Suppressor macrophage treated with lipopolysaccharide for 4 hours (primary cell): ENCODE data around the gene LBHD2.
"Not testable (repeated sequence)": the region's sequence is repeated elsewhere in the genome, so short reads cannot be mapped to it uniquely, and the experiment has no call there.

Experiments used
- DNase-seq: peaks from one replicate; pipeline ENCODE4 v3.0.0-alpha.2; 2020

Gene LBHD2

DNA sequence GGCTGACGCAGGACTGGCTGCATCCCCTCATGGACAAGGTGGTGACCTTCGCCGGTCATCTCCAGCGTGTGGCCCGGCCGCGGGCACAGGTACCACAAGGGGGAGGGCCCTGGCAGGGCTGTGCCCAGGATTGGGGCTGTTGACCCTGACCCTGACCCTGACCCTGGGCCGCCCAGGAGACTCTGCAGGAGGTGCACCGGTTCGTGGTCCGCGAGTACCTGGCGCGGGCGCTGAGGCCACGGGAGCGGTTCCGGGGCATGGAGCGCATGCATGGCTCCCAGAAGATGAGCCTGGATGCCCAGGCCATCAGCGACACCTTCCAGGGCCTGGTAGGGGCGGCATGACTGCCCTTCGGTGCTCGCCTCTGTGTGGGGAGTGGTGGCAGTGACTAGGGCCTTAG is 23.4 kb downstream of the LBHD2 start:
- no peak for DNase-seq

DNA sequence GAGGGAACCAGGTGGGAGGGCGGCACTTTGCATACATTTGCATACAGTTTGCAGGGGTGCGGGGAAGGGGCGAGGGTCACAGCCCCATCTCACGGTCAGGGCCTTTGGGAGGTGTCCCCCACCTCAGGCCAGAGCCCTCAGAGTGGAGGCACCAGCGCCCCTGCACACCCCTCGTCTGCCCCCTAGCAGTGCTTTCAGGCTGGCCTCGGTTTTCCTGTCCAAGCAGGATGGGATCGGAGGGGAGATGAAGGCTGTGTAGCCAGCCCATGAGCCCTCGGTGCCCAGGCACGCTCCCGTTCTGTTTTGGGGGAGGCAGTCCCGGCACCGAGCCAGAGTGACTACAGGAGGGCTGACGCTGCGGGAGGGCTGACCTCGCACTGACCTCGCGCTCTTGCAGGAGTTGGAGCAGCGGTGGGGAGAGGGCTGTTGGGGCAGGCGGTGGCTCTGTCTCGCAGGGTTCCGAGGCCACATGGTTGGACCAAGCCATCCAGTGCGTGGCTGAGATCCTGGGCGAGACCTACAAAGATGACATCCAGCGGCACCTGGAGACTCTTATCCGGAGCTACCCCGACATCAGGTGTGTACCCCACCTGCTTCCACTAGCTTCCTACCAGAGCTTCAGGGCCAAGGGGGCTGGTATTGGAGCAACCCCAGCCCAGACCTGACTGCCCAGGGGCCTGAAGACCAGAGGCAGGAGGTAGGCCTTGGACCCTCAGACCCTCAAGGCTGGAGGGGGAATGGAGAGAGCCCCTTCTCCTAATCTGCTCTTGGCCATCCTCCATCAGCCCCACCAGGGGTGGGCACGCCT is 24.1 kb downstream of the LBHD2 start:
- DNase-seq = no peak

DNA sequence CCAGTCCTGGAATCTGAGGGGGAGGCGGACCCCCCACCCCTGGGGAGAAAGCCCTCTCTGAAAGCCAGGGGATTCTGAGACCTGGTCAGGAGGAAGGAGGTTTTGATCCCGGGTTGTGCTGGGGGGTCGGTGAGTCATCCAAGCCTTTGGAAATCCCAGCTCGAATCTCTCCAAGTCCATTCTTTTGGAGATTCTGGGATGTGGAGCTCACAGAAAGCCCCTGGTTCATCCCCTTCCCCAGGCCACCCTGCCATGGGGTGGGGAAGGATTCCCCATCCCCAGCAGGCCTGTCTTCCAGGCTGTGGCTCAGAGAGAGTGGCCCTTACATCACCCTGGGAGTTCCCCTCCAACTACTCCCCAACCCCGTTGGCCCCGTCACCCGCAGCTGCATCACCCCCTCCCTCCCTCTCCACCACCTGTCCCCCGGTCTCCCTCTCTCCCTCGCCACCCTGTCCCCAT is 24.8 kb downstream of the LBHD2 start:
- peak; percentile 89 for DNase-seq

DNA sequence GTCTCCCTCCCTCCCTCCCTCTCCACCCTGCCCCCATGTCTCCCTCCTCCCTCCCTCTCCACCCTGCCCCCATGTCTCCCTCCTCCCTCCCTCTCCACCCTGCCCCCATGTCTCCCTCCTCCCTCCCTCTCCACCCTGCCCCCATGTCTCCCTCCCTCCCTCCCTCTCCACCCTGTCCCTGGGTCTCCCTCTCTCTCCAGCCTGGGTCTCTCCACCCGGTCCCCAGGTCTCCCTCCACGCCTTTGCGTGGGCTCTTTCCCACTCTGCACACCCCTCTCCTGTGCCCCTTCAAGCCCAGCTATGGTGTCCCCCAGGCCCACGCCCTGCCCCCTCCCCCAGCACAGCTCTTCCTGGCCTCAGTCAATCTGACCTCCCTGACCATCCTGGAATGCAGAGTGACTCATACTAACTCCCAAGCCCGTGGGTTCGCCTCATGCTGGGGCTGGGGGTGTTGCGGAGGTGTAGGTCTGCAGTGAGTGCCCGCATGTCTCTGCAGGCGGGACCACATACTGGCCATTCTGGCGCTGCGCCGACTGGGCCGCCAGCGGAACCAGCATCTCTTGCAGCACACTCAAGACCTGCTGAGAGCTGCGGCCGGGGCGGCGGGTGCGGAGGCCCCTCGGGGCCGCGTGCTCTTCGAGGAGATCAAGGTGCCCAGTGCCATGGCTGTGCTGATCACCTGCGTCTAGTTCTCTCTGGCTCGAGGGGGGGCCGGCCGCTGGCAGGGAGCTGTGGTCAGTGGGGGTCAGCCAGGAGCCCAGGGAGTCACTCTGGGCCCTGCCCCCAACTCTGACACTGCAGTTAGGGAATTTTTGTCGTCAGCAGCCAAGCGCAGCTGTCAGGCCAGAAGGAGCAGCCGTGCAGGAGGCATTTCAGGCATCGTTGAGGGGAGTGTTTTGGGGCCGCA is 25.8 kb downstream of the LBHD2 start:
- no peak for DNase-seq

DNA sequence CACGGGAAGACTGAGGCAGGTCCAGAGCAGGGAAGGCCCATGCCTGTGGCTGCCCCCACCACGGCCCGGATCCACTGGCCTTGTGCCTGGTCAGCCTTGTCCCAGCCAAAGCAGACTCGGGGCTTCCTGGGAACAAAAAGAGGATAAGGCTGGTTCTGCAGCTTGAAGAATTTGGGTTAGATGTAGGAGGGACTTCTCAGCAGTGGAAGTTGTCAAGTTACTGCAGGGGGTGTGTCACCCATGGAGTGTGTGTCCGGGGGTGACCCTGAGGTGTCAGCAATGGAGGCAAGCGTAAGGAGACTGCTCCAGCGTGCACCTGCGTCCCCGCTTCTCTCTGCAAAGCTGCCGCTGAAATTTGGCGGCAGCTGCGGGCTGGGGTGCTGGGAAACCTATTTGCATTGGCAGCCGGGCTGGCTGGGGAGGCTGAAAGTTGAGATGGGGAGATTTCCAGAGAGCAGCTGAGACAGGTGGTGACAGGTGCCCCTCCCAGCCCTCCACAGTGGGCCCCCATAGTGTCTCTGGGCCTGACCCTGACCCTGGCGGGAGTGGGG is 26.7 kb downstream of the LBHD2 start:
- DNase-seq = no peak

DNA sequence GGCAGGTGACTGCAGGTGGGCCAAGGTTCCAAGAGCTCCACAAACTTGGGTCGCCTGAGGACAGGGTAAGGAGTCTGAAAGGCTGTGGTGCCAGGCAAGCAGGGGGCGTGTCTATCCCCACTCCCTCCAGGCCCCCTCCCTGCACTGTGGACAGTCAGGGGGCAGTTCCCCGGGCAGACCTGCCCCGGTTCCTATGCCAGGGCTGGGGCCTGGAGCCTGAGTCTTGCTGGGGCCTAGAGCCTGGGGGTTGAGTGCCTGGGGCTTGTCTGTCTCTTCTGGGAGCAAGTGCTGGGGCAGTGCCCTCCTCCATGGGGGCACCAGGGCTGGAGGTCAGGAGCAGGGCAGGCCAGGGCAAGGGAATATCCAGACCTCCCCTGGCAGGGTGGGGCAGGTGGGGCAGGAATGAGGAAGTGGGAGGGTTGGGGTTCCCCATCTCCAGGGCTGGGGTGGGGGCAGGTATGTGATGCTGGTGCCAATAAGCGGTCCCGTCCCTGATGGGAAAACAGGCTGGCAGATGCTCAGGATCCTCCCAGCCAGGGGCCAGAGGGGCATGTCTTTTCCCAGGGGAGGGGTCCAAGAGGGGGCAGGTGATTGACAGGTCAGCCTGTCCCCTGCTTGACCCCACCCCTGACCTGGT is 27.3 kb downstream of the LBHD2 start:
- DNase-seq = peak; percentile 15

DNA sequence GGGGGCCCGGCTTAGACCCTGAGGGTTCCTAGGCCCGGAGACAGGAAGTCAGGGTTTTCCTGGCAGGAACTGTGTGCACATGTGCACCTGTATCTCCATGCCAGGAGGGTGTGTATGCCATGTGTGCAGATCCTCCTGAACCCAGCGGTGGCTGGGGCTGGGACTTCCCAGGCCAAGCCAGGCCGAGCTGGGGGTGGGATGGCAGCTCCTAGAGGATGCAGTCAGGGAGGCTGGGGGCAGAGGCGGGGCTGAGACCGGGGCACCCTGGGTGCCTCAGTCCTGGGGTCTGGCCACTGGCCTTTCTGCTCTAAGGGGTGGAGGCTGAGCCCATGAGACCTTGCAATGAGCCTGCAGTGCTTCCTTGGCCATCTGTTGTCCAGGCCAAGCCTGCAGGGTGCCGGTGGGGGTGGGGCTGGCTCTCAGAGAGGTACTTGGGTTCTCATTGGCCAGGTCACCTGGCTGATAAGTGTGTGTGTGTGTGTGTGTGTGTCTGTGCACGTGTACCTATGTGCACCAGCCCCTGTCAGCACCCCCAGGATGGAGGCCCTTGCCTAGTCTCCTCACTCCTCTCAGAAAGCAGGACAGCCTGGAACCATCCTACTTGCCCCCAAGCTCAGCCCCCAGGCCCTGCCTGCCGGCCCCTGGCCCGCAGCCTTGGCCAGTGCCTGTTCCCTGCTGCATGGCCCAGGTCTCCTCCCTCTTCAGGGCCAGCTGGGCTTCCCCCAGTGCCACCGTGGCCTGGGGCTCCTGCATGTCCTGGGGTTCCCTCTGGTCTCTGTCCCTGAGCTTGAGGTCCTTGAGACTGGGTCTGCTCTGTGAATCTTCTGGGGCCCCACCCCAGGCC is 28.6 kb downstream of the LBHD2 start:
- no peak for DNase-seq

DNA sequence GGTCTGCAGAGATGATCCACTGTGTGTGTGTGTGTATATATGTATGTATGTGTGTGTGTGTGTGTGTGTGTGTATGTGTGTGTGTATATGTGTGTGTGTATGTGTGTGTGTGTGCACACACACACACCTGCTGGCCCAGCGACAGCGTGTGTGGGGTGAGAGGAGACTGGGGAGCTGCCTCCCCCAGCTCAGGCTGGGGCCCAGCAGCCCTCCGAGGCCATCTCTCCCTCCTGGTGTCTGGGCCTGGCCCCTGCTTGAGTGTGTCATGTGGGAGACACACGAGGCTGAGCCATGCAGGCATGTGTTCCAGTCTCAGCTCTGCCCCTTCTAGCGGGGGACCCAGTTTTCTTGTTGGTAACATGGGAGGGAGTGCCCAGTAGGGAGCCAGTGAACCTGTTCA is 29.3 kb downstream of the LBHD2 start:
- no peak for DNase-seq

DNA sequence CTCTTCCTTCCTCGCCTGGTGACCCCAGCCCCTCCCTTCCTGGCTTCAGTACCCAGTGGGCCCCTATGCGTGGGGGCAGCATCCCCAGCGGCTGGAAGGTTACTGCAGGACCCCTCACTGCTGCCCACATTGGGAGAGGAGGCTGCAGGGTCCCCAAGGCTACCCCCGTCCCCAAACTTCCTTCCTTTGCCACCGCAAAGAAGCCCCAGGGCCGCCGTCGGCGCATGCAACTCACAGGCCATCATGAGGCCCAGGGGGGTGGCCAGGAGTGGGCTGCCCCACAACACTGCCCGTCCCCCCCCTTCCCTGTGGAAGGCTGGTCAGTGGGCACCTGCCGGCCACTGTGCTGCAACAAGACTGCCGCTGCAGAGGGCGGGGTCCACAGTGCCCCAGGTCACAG is 29.8 kb downstream of the LBHD2 start:
- DNase-seq = no peak

DNA sequence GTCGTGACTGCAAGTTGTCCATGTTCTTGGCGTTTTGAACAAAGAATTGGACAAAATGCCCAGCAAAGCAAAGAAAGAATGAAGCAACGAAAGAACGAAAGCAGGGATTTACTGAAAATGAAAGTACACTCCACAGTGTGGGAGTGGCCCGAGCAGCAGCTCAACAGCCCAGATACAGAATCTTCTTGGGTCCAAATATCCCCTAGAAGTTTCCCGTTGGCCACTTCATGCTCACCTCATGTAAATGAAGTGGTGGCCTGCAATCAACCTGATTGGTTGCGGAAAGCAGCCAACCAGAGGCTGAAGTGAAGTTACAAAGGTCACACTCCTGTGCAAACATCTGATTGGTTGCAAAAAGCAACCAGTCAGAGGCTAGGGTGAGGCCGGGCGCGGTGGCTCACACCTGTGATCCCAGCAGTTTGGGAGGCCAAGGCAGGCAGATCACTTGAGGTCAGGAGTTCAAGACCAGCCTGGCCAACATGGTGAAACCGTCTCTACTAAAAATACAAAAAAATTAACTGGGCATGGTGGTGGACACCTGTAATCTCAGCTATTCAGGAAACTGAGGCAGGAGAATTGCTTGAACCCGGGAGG is 31.2 kb downstream of the LBHD2 start:
- peak; percentile 89 for DNase-seq

DNA sequence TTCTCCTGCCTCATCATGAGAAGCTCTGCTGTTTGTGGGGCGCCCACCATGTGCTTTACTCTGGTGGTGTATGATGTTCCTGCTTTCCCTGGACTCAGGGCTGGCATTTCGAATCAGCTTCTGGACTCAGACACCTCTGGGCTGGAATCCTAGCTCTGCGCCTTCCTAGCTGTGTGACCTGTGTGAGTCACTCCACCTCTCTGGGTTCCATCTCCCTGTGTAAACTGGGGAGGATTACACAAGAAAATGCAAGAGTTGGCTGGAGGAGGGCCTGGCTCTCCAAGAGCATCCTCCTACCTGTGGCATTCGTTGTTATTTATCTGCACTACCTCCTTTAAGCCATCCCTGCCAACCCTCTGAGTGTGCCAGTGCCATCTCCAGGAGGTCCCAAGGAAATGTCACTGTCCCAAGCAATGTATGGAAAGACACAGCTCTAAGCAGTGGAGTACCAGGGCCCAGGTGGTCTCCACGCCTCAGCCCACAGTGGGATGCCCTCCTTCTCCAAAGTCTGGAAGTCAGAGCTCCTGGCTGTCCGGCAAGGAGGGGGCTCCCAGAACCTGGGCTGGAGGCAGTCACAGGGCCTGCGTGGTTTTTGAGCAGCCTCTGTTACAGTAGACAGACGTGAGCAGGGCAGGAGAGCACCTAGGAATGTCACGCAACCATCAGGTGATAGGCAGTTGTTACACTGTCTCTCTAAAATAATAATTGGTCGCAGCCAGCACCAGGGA is 32.0 kb downstream of the LBHD2 start:
- no peak for DNase-seq

DNA sequence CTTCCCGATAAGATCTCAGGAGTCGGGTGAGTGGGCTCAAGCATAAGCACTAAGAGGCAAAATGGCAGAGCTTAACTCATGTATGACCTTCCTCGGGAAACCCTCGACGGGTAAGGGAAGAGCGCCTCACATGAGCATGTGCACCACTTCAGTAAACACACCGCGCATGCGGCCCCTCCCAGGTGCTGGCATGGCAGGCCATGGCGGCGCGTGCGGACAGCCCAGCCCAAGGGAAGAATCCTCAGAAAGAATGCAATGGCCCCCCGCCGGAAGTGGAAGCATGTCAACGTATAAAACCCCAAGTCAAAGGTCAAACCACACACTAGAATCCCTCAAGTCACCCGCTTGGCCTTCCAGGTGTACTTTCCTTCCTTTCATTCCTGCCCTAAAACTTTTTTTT is 32.6 kb downstream of the LBHD2 start:
- no peak for DNase-seq

DNA sequence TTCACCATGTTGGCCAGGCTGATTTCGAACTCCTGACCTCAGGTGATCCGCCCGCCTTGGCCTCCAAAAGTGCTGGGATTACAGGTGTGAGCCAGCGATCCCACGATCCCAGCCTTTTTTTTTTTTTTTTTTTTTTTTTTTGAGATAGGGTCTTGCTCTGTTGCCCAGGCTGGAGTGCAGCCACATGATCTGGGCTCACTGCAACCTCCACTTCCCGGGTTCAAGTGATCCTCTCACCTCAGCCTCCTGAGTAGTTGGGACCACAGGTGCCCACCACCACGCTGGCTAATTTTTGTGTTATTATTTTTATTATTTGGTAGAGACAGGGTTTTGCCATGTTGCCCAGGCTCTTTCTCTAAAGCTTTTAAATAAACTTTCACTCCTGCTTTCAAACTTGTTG is 33.5 kb downstream of the LBHD2 start:
- not testable (repeated sequence) for DNase-seq

DNA sequence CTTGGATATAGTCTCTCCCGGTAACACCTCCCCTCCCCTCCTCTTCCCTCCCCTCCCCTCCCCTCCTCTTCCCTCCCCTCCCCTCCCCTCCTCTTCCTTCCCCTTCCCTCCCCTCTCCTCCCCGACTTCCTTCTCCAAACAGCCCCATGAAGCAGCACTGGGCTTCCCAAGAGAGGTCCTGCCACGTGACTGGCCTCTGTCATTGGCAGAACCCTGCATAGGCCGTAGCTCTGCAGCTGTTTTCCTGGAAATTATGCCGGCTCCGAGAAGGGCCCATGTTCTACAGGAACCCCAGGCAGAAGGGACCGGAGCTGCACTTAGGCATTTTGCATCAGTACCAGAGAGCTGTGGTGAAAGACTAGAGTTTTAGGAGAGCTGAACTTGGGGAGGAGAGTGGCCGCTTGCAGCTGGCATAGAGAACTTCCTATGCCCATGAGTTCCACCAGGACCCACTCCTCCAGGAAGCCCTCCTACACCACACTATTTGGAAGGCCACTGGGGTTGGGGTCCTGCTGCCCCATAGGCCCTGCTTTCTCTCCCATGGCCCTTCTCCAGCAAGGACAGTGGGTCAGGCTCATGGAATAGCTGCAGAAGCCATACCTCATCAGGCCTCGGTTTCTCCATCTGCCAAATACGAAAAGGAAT is 34.1 kb downstream of the LBHD2 start:
- DNase-seq = peak; percentile 92

DNA sequence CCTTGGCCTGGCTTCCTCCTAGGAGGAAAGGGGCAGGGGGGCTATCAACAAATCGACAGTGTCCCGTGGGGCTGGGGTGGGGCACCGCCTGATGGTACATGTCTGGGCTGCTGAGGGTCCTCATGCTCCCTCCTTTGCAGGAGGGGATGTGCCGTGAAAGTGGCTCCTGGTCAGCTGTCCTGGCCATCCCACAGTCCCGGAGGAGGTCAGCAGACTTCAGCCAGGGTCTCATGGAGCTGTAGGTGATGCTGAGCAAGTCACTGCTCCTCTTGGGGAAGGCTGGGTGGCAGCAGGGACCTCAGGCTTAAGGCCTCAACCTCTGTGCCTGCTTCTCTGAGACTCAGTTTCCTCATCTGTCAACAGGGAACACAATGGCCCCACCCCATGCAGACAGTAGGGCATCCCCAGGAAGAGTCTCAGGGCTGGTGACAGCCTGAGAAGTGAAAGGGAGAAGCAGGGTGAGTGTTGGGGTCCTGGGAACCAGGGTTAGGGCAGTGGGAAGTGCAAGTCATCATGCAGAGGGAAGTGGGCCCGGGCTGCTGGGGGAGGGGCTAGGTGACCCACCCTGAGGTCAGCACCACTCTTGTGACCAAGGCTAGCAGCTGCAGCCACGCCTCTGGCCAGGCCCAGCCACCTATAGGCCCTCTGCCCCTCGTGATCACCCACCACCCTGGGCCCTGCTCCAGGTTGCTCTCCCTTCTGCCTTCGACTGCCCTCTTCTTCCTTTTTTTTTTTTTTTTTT is 34.8 kb downstream of the LBHD2 start:
- DNase-seq = peak; percentile 98

DNA sequence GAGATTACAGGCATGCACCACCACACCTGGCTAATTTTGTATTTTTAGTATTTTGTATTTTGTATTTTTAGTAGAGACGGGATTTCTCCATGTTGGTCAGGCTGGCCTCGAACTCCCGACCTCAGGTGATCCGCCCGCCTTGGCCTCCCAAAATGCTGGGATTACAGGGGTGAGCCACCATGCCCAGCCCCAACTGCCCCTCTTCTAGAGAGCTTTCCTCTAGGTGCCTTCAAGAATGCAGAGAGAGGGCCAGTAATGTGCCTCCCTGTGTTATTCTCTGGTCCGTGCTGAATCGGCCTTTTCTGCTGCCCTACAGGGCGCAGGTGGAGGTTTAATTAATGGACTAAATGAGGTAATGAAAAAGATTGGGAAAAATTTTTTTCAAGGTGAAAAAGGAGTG is 35.5 kb downstream of the LBHD2 start:
- DNase-seq = not testable (repeated sequence)

DNA sequence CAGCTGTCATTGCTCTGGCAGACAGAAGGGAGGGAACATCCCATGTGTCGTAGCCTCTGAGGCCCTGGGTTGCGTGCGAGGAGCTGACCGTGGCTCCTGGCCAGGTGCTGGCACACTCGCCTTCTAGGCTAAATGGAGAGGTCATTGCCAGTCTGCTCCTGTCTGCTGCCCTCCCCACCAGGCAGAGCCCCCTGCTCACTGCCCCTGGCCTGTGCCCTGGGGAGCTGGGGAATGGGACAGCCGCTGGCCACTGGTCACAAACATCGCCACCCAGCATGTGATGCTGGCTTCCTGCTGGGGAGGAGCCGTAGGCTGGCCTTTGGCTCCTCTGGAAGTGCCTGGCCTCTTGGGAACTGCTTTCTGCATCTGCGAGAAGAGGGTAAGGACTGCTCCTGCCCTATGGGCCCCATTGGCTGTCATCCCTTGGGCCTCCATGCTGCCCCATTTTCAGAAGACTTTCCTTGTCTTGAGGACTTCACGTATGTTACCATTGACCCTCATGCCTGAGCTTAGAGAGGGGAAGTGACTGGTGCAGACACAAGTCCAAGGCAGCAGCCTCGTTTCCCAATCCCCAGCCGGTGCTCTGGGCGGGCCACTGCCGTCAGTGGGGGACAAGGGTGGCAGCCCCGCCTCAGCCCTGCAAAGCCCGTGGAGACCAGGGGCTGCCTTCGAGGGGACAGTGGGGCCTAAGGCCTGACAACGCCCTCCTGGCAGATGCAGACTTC is 37.3 kb downstream of the LBHD2 start:
- peak; percentile 88 for DNase-seq

DNA sequence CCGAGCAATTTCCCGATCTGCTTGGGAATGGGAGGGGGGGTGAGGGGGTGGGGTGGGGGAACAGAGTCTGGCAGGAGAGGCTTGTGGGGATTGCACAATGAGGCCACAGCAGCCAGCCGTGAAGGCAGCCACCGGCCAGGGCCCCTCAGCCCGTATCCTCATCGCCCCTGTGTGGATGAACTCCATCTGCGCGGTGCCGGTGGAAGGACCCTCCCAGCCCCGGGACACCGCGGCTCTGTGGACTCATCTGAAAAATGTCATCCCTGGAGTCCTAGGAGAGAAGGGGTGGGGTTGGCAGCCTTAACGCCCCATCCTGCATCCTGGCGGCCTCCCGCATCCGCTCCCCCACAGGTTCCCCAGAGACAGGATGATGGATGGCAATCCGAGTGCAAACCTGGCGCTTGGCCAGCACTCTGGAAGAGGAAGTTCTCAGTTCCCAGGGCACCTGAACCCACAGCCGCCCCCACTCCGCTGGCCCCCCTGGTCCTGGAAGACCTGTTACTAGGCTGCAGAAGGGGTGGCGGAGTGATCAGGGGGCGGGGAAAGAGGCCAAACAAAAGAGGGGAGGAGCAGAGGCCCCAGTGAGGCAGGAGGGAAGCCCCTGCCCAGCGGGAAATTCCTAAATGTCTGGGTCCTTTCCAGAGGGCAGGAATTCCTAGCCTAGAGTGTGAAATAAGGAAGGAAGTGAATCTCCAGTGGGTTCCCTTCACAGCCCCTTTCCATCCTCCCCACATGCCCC is 38.0 kb downstream of the LBHD2 start:
- DNase-seq = peak; percentile 90
